K562 (cell line): ENCODE measurements around the gene RTBDN. TPM values are rescaled to one million over a fixed set of nuclear protein-coding genes. Genes with fewer than 3 reads are reported as not detected.

ENCODE experiments used
- CBX1 ChIP-seq: sonication (generic); IDR thresholded peaks from 2 replicates; pipeline ENCODE4 v1.6.1; 2016; ENCODE audit warnings: antibody characterized with exemption, low read depth, mild to moderate bottlenecking
- CREB1 ChIP-seq, 2 experiments: sonication (generic) in 1 of 2; formaldehyde crosslinking in 1 of 2; IDR thresholded peaks; 2 replicates each; pipeline versions ENCODE4 v1.6.1 to v1.8.0; 2012 to 2022; ENCODE audit warnings: inconsistent platforms in 1 of 2, mild to moderate bottlenecking in 1 of 2, missing genetic modification reagents in 1 of 2, moderate library complexity in 1 of 2
- EWSR1 ChIP-seq: fragments of 450-650 bp; IDR thresholded peaks from 2 replicates; pipeline ENCODE4 v1.6.1; 2018; ENCODE audit warnings: borderline replicate concordance, mild to moderate bottlenecking, low read depth, moderate library complexity; ENCODE audit not compliant: partially characterized antibody
- FOXJ3 ChIP-seq: sonication (generic); formaldehyde crosslinking; IDR thresholded peaks from 2 replicates; pipeline ENCODE4 v1.4.0; 2020; ENCODE audit warnings: mild to moderate bottlenecking, missing genetic modification reagents
- KDM1A ChIP-seq, 2 experiments: fragments of 450-650 bp; IDR thresholded peaks; 2 replicates each; pipeline ENCODE4 v1.6.1; 2016; ENCODE audit warnings: mild to moderate bottlenecking in 2 of 2
- KLF6 ChIP-seq: fragments of 250-450 bp; sonication (Bioruptor Pico); IDR thresholded peaks from 2 replicates; pipeline ENCODE4 v1.4.0; 2020; ENCODE audit warnings: mild to moderate bottlenecking, moderate library complexity, borderline replicate concordance
- MTA2 ChIP-seq: fragments of 450-650 bp; IDR thresholded peaks from 2 replicates; pipeline ENCODE4 v1.6.1; 2016; ENCODE audit warnings: low read depth
- MTF1 ChIP-seq: fragments of 250-450 bp; sonication (Bioruptor Pico); IDR thresholded peaks from 2 replicates; pipeline ENCODE4 v1.9.0; 2021; ENCODE audit warnings: moderate library complexity, mild to moderate bottlenecking, inconsistent platforms, borderline replicate concordance
- PRMT5 ChIP-seq: sonication (generic); formaldehyde crosslinking; IDR thresholded peaks from 2 replicates; pipeline ENCODE4 v1.5.0; 2020; ENCODE audit warnings: missing genetic modification reagents
- RBFOX2 ChIP-seq: fragments of 200-400 bp; formaldehyde crosslinking; IDR thresholded peaks from 2 replicates; pipeline ENCODE4 v1.6.1; 2017; ENCODE audit warnings: low read depth, mild to moderate bottlenecking, low read length, moderate library complexity
- RBM14 ChIP-seq: fragments of 200-400 bp; formaldehyde crosslinking; IDR thresholded peaks from 2 replicates; pipeline ENCODE4 v1.6.1; 2018; ENCODE audit warnings: low read depth, mild to moderate bottlenecking, low read length, moderate library complexity, borderline replicate concordance; ENCODE audit not compliant: insufficient read depth
- TEAD2 ChIP-seq: fragments of 450-650 bp; IDR thresholded peaks from 2 replicates; pipeline ENCODE4 v1.6.1; 2016; ENCODE audit warnings: missing genetic modification characterization, control low read depth, missing compliant biosample characterization
- TRIM24 ChIP-seq, 2 experiments: fragments of 450-650 bp; IDR thresholded peaks; 2 replicates each; pipeline ENCODE4 v1.6.1; 2016
- XRCC3 ChIP-seq: fragments of 450-650 bp; IDR thresholded peaks from 2 replicates; pipeline ENCODE4 v1.6.1; 2017; ENCODE audit warnings: mild to moderate bottlenecking, moderate library complexity
- ZFP1 ChIP-seq: fragments of 450-650 bp; formaldehyde crosslinking; IDR thresholded peaks from 2 replicates; pipeline ENCODE4 v1.4.0; 2020; ENCODE audit warnings: mild to moderate bottlenecking, mixed read lengths
- ZNF445 ChIP-seq: fragments of 250-450 bp; sonication (Bioruptor Pico); IDR thresholded peaks from 2 replicates; pipeline ENCODE4 v1.4.0; 2020; ENCODE audit warnings: low read depth, mild to moderate bottlenecking, moderate library complexity
- ZNF584 ChIP-seq: fragments of 200-800 bp; sonication (Bioruptor generic); IDR thresholded peaks from 2 replicates; pipeline ENCODE4 v1.6.1; 2016; ENCODE audit warnings: low read depth, mild to moderate bottlenecking, missing genetic modification characterization, missing compliant biosample characterization
- ZNF707 ChIP-seq: fragments of 250-450 bp; sonication (Bioruptor Pico); conservative IDR thresholded peaks from 2 replicates; pipeline ENCODE4 v1.8.0; 2022; ENCODE audit warnings: inconsistent platforms, mild to moderate bottlenecking, moderate library complexity
- ZNF77 ChIP-seq: fragments of 250-450 bp; sonication (Bioruptor Pico); IDR thresholded peaks from 2 replicates; pipeline ENCODE4 v1.5.0; 2020
- polyA plus RNA-seq, 8 experiments: library from polyadenylated mRNA; depleted of rRNA in 4 of 8; stranded (reverse) in 5 of 8; unstranded in 3 of 8; fragments of >200 nt; fragmentation: Nextera tagmentation in 2 of 8; fragmentation: Illumina TruSeq in 1 of 8; extraction: Ambion mirVana in 2 of 8; extraction: Trizol in 1 of 8; gene quantifications; 2 replicates each; pipeline versions ENCODE4 v1.2.1 to v1.2.3, GENCODE V29; 2011 to 2014; ENCODE audit warnings: inconsistent platforms in 1 of 8, missing spikeins in 1 of 8
- total RNA-seq, 7 experiments: library from RNA; depleted of rRNA in 6 of 7; stranded (reverse); fragments of >200 nt in 6 of 7; fragmentation: Illumina TruSeq in 2 of 7; extraction: Trizol in 2 of 7; gene quantifications; 2 replicates each; pipeline versions ENCODE4 v1.2.1 to v1.2.3, GENCODE V29; 2011 to 2021; ENCODE audit warnings: low replicate concordance in 1 of 7
- TF ChIP-seq, protein P1 (sequence below): sonication (generic); formaldehyde crosslinking; IDR thresholded peaks from 2 replicates; pipeline ENCODE4 v1.8.1; 2022; ENCODE audit warnings: missing genetic modification reagents
- TF ChIP-seq, protein P2 (sequence below): sonication (generic); formaldehyde crosslinking; IDR thresholded peaks from 2 replicates; pipeline ENCODE4 v1.8.0; 2022; ENCODE audit warnings: mild to moderate bottlenecking, missing genetic modification reagents
- TF ChIP-seq, protein P3 (sequence below): fragments of 250-450 bp; sonication (Bioruptor Pico); IDR thresholded peaks from 2 replicates; pipeline ENCODE4 v1.8.0; 2022; ENCODE audit warnings: inconsistent platforms
- TF ChIP-seq, protein P4 (sequence below): sonication (generic); formaldehyde crosslinking; IDR thresholded peaks from 2 replicates; pipeline ENCODE4 v1.8.0; 2022; ENCODE audit warnings: missing genetic modification reagents, mild to moderate bottlenecking, moderate library complexity, borderline replicate concordance

Gene RTBDN
- total and polyA plus RNA-seq, 9 of the 15 experiments (the other 6 are each of a cell fraction or from before 2014, with no cell fraction given) = 0.20 to 2.3 (median 0.72) TPM; not detected in 1

DNA sequence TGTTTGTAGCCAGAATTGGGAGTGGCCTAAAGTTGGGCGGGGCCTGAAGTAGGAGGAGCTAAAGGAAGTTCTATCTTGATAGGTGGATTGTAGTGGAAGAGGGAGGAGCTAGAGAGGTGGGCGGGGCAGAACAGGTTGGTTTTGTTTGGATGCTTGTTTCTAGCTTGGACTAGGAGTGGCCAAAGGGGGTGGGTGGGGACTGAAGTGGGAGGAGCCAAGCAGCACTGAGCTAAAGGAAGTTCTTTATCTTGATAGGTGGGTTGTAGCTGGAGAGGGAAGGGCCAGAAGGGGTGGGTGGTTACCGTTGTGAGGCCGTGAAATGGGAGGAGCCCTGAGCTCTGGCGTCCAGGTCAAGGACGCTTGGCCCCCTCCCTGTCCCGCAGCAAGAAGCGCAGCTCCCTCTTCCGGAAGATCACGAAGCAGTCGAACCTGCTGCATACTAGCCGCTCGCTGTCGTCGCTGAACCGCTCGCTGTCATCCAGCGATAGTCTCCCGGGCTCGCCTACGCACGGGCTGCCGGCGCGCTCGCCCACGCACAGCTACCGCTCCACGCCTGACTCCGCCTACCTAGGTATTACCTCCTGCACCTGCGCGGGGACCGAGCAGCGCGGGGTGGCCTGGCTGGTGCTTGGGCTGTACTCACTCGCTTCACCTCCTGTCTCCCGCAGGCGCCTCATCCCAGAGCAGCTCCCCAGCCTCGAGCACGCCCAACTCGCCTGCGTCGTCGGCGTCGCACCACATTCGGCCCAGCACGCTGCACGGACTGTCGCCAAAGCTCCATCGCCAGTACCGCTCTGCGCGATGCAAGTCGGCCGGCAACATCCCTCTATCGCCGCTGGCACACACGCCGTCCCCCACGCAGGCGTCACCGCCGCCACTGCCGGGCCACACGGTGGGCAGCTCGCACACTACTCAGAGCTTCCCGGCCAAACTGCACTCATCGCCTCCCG is 38.8 kb upstream of the RTBDN start (continued):
- TF ChIP-seq ZNF445 (CRISPR knock-in tag) = no peak
- TF ChIP-seq ZNF707 (CRISPR knock-in tag) = no peak
- TF ChIP-seq ZNF584 (CRISPR knock-in tag) = no peak
- TF ChIP-seq ZFP1 (CRISPR knock-in tag) = no peak
- TF ChIP-seq, protein P1, sequence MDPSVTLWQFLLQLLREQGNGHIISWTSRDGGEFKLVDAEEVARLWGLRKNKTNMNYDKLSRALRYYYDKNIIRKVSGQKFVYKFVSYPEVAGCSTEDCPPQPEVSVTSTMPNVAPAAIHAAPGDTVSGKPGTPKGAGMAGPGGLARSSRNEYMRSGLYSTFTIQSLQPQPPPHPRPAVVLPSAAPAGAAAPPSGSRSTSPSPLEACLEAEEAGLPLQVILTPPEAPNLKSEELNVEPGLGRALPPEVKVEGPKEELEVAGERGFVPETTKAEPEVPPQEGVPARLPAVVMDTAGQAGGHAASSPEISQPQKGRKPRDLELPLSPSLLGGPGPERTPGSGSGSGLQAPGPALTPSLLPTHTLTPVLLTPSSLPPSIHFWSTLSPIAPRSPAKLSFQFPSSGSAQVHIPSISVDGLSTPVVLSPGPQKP = no peak
- 0 out of 4 replicates have a peak, but pooled peaks of 1 of the 2 experiments have one; percentile 9 for TF ChIP-seq TRIM24 (IDR thresholded peaks at IDR 0.05)
- TF ChIP-seq RBM14 = 0 out of 2 replicates have a peak, but pooled peaks have one; percentile 56
- no peak for TF ChIP-seq XRCC3
- TF ChIP-seq EWSR1 = no peak
- TF ChIP-seq, protein P2, sequence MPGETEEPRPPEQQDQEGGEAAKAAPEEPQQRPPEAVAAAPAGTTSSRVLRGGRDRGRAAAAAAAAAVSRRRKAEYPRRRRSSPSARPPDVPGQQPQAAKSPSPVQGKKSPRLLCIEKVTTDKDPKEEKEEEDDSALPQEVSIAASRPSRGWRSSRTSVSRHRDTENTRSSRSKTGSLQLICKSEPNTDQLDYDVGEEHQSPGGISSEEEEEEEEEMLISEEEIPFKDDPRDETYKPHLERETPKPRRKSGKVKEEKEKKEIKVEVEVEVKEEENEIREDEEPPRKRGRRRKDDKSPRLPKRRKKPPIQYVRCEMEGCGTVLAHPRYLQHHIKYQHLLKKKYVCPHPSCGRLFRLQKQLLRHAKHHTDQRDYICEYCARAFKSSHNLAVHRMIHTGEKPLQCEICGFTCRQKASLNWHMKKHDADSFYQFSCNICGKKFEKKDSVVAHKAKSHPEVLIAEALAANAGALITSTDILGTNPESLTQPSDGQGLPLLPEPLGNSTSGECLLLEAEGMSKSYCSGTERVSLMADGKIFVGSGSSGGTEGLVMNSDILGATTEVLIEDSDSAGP (CRISPR knock-in tag) = no peak
- TF ChIP-seq FOXJ3 (CRISPR knock-in tag) = no peak
- TF ChIP-seq, protein P3, sequence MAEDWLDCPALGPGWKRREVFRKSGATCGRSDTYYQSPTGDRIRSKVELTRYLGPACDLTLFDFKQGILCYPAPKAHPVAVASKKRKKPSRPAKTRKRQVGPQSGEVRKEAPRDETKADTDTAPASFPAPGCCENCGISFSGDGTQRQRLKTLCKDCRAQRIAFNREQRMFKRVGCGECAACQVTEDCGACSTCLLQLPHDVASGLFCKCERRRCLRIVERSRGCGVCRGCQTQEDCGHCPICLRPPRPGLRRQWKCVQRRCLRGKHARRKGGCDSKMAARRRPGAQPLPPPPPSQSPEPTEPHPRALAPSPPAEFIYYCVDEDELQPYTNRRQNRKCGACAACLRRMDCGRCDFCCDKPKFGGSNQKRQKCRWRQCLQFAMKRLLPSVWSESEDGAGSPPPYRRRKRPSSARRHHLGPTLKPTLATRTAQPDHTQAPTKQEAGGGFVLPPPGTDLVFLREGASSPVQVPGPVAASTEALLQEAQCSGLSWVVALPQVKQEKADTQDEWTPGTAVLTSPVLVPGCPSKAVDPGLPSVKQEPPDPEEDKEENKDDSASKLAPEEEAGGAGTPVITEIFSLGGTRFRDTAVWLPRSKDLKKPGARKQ (CRISPR knock-in tag) = no peak
- TF ChIP-seq PRMT5 (CRISPR knock-in tag) = no peak
- TF ChIP-seq MTF1 (CRISPR knock-in tag) = no peak
- TF ChIP-seq KDM1A (IDR thresholded peaks at IDR 0.05) = no peak
- TF ChIP-seq, protein P4, sequence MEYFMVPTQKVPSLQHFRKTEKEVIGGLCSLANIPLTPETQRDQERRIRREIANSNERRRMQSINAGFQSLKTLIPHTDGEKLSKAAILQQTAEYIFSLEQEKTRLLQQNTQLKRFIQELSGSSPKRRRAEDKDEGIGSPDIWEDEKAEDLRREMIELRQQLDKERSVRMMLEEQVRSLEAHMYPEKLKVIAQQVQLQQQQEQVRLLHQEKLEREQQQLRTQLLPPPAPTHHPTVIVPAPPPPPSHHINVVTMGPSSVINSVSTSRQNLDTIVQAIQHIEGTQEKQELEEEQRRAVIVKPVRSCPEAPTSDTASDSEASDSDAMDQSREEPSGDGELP (CRISPR knock-in tag) = no peak
- no peak for TF ChIP-seq ZNF77 (CRISPR knock-in tag)
- no peak for TF ChIP-seq KLF6 (CRISPR knock-in tag)
- TF ChIP-seq MTA2 = no peak
- 0 out of 2 replicates have a peak, but pooled peaks have one; percentile 60 for TF ChIP-seq CBX1
- no peak for TF ChIP-seq CREB1 (IDR thresholded peaks at IDR 0.05)
- TF ChIP-seq CREB1 (CRISPR knock-in tag; IDR thresholded peaks at IDR 0.05) = 0 out of 2 replicates have a peak, but pooled peaks have one; percentile 28
- TF ChIP-seq RBFOX2 = peak; percentile 35; the same call in 1 of the 2 replicates
- no peak for TF ChIP-seq TEAD2 (tag)
